ENCODE measurements around the gene CORO2B.

The CORO2B gene

GRCh38 chr15:68574629-68575028, 4.2 kb upstream of the CORO2B start:
- FAIRE-seq = no peak

DNA sequence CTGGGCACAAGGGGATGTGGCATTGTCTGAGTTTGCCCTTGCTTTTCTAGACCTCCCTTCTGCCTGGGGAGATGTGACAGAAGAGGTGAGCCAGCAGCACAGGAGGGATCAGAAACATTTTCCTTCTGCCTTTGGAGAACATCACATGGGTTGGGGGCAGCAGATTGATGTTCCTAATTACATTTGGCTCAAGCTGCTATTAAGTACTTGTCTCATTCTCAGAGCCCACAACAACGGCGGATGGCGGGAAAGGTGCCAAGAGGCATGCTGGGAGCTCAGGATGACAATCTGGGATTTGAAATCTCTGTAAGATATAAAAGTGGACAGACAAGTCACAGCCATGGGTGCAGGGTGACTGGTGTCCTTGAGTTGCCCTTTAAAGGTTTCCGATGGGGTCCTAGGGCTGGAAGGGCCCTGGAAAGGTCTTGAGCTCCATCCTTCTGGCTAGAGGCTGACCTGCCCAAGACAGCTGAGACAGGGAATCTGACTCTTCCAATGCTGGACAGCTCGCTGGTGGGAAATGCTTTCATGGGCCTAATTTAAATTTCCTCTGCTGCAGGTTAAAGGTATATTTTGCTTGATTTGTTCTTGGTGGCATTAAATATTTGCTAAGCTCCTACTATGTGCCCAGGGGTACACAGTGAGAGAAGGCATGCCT, 2.4 kb upstream of the CORO2B start:
- FAIRE-seq = no peak

- no peak for FAIRE-seq
Observed at GRCh38 chr15:68578175-68578979, 416 bp upstream of the CORO2B start.

GRCh38 chr15:68580026-68580882, 1.5 kb downstream of the CORO2B start:
- FAIRE-seq = no peak

- no peak for FAIRE-seq
Observed at GRCh38 chr15:68580883-68581155, 2.0 kb downstream of the CORO2B start.

- no peak for FAIRE-seq
Observed at GRCh38 chr15:68581725-68582124, 2.9 kb downstream of the CORO2B start.

GRCh38 chr15:68582236-68582635, 3.4 kb downstream of the CORO2B start:
- FAIRE-seq = no peak

DNA sequence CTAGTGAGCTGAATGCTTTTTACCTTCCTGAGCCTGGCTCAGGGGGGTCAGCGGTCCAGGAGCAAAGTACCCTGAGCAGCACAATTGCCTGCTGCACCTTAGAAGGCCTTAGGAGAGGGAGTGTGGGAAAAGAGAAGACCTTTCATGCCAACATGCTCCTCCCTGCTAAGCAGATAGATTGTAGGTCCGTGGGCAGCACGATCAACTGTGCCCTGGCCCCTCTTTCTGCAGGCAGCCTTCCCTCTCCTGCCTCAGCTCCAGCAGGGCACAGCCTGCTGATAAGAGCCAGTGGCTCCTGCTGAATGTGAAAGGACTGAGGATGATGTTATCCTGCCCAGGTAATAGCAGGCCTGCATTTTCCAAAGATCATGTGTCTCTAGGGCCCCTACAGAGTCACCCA, 4.1 kb downstream of the CORO2B start:
- no peak for FAIRE-seq

DNA sequence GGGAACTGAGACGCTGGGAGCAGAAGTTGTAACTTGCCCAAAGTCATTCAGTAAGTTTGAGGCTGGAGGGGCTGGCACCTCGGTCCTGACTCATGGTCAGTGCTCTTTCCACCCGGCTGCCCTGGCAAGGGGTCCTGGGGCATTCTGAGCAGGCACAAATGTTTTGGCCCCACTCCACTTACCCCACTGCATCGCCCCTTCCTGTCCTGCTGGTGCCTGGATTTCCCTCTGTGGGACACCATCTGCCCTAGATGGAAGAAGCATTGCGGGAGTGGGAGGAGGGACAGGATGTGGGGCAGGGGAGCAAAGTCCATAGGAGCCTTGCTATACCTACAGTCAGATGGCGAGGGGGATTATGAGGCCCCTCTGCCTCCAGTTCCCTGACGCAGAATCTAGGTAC, 4.5 kb downstream of the CORO2B start:
- no peak for FAIRE-seq

DNA sequence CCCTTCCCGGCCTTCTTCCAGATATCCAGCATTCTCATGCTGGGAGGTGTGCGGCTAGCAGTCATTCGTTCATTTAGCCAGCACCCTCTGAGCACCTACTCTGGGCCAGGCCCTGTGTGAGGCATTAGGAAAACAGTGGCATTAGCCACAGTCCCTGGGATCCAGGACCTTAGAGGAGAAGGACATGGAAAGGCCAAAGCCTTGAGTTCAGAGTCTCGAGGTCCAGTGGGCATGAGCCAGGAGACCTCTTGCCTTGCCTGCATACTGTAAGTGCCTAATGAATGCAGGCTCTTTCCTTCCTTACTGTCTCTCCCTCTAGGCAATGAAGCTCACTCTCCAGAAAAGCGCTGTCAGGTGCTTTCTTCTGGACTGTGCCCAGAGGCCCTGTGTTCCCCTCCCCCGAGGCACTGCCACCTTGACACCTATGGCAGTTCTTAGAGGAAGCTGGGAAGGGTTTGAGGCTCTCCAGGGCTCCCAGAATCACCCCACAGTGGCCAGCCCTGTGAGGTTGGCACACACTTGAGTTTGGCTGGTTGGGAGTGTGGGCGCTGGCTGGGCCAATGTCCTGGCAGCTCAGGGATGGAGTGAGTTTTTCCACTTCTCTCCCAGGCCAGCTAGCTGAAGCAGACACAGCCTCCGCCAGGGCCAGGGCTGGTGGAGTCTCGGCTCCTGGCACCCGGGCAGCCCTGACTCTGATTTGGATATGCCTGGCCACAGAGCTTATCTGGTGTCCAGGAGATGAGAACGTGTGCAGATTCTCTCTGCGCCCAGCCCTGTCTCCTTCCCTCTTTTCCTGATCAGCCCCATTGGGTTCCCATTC, 5.4 kb downstream of the CORO2B start:
- FAIRE-seq = no peak

- FAIRE-seq = no peak
Observed at GRCh38 chr15:68584756-68585573, 6.2 kb downstream of the CORO2B start.

GRCh38 chr15:68585574-68586273, 6.9 kb downstream of the CORO2B start:
- FAIRE-seq = no peak

DNA sequence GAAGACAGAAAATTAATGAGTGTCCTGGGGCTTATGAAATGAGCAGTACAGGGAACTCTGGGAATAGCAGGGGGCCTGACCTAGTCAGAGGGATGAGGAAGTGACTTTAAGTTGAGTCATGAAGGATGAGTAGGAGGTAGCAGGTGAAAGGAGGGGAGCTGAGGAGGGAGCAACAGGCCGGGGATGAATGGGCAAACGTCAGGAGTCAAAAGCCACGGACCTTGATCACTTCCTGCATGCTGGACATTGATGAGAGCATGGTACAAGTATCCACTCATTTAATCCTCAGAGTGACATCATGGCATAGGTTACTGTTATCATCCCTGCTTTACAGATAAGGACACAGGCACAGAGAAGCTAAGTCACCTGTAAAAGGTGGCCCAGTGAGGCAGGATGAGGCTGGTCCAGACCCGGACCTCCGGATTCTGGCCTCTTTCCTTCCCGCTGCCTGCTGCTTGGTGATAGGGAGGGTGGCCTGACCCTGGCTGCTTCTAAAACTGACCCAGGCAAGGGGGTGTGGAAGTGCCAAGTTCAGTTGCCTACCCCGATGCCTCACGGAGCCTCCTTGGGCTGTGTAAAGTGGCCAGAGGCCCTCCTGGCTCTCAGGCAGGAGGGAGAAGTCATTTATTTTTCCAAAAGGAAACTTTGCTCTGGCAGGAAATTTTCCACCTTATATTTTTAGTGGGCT, 7.6 kb downstream of the CORO2B start:
- FAIRE-seq = no peak

- no peak for FAIRE-seq
Observed at GRCh38 chr15:68587769-68588385, 9.1 kb downstream of the CORO2B start.

DNA sequence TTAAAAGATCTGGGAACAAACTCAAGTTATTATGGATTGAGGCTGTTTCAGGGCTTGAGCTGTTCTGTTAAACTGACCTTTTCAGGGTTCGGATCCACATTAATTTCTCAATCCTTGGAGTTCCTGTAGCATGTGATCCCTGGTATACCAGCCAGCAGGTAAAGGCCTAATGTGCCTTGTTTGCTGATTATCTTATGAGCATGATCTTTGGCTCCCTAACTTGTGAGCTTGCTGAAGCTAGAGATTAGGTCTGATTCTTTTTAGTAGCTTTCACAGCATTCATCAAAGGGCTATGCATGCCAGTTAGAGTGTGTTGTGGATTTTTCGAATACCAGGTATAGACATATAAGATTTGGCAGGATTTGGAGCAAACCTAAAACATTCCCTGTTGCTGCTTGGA, 10.3 kb downstream of the CORO2B start:
- FAIRE-seq = no peak

GRCh38 chr15:68589783-68590710, 11.3 kb downstream of the CORO2B start:
- FAIRE-seq = no peak

DNA sequence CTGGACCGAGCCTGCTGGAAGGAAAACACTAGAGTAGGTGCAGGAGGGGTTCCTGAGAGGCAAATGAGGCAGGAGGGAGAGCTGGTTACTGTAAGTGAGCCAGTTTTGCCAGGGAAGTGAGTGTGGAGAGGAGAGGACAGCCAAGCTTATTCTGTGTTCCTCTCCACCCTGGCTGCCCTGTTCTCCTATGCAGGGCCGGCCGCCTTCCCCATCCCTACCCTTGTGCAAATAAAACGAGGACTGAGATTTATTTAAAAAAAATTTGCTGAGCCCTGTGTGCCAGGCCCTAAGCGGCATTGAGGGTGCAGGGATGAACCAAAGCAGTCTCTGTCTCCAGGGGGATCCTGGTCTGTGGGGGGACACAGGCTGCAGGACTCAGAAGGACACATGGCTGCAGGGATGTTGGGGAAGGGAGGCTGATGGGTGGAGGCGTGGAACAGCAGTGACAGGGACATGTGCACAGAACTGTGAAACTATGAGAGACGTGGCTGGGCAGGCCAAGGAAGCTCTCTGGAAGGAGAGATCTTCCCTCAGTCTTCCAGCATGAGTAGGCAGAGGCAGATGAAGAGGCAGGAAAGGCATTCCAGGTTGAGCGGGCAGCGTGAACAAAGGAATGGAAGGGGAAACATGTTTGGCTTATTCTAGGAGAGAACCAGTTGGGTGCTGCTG, 12.1 kb downstream of the CORO2B start:
- FAIRE-seq = no peak

GRCh38 chr15:68592054-68592453, 13.3 kb downstream of the CORO2B start:
- no peak for FAIRE-seq

DNA sequence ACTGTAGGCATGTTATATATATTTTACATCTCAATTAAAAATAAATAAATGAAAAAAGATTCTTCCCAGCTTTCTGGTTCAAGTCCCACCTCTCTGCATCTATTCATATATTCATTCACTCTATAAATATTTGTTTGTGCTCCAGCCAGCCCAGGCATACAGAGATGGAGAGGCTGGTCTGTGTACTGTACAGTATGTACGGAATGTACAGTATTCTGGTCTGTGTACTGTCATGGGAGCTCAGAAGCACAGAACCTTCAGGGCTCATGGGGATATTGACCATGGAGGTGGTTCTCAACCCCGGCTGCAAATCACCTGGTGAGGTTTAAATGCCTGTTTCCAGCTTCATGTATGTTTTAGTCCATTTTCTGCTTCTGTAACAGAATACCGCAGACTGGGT, 13.8 kb downstream of the CORO2B start:
- FAIRE-seq = no peak

All from G401.6 (cell line).